ENCODE results near the gene LRRC75B.
"Not testable (repeated sequence)": the region's sequence is repeated elsewhere in the genome, so short reads cannot be mapped to it uniquely, and the experiment has no call there.

Gene LRRC75B

DNA sequence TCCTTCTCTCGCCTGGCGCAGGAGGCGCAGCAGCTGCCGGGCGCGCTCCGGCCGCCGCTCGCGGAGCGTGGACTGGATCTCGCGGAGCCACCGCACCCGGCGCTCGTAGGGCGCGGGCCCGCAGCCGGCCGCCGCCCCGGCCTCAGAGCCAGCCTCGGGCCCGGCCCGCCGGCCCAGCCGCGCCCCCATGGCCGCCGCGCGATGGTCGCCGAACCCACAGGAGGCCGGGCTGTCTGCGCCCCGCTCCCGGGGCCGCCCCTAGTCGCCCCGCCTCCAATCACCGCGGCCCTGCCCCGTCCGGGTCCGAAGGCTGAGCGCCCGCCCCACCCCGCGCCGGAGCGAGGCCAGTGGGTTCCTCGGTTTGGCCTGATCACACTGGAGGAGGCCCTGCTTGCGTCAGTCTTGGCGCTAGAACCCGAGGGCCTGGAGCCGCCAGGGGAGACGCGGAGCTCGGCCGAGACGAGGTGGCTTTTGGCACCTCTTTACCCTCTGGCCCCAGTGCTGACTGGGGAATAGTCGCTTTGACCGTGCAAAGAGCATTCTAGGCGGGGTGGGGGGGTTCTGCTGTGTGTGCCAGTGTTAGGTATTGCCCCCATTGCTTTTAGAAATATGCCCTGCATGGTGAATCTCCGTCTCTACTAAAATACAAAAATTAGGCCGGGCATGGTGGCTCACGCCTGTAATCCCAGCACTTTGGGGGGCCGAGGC is at the start of gene LRRC75B:
TSS of gene LRRC75B (minus strand) at position 223 of the 708 bp plus-strand sequence. CDS start at position 189, 34 bp downstream.
- no peak for DNase-seq

GRCh38 chr22:24642307-24642706 is 49.4 kb upstream of the LRRC75B start:
- not testable (repeated sequence) for DNase-seq

DNA sequence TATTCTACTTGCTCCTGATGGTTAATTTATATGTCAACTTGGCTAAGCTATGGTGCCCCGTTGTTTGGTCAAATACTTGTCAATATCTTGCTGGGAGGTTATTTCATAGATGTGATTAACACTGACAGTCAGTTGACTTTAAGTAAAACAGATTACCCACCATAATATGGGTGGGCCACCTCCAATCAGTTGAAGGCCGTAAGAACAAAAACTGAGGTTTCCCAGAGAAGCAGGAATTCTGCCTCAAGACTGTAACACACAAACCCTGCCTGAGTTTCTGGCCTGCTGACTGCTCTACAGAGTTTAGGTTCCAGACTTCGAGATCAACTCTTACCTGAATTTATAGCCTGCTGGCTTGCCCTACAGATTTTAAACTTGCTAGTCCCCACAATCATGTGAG is 43.6 kb upstream of the LRRC75B start:
- DNase-seq = not testable (repeated sequence)

GRCh38 chr22:24634776-24635389 is 42.0 kb upstream of the LRRC75B start:
- DNase-seq = not testable (repeated sequence)

DNA sequence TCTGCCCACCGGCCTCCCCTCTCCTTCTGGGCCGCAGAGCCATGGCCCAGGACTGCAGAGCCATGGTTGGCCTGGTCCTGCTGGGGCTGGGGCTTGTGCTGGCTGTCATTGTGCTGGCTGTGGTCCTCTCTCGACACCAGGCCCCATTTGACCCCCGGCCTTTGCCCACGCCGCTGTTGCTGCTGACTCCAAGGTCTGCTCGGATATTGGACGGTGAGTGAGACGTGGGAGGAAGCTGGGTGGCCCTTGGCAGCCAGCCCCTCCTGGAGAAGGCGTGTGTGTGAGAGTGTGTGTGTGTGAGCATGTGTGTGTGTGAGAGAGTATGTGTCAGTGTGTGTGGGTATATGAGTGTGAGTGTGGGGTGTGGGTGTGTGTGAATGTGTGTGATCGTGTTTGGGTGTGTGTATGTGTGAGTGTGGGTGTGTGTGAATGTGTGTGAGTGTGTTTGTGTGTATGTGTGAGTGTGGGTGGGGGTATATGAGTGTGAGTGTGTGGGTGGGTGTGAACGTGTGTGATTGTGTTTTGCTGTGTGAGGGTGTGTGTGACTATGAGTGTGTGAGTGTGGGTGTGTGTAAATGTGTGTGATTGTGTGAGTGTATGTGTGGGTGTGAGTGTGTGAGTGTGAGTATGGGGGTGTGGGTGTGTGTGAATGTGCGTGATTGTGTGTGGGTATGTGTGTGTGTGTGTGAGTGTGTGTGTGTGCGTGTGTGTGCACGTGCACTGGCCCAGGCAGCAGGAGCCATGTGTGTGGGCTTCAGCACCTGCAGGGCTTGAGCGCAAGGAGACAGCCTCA is 40.6 kb upstream of the LRRC75B start:
- DNase-seq = not testable (repeated sequence)

DNA sequence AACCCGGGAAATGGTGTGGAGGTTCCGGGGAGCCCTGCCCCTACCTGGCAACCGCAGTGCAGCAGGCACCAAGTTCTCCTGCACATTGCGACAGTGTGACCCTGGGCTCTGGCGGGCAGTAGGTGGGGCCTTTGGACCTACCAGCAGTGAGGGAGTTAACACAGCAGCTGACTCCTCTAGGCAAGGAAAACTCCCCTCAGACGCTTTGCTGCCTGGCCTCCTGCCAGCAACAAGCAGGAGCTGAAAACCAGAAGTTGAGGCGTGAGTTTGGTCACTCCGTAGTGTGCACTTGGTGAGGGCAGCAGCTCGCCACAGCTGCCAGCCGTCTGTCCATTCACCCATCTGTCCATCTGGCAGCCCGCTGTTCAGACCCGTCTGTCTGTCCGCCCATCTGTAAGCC is 39.8 kb upstream of the LRRC75B start:
- not testable (repeated sequence) for DNase-seq

DNA sequence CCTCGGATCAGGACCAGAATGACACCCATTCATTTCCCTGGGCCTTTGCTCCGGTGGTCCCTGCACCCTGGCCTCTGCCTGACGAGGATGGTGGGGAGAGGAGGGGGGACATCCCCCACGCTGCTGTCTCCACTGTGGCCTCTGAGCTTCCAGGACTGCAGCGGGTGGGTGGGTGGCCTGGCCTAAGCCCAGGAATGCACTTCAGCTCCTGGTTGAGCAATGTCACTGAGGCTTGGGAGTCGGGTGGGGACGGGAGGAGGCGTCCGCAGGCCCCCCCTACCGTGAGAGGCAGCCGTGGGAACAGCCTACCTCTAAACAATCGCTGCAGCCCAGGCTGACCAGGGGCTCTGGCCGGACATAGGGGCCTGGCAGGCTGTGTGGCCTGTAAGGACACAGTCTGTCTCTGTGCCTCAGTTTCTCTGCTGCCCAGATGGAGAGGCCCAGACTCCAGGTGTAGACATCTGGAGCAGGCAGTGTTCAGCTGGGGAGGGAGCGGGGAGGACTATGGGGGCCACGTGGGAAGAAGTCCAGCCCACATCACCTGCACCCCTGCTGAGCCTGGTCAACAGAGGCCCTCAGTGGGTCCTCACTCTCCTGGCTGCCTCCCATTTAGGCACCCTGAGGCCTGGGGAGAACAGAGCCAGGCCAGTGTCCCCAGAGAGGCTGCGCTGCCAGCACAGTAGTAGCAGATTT is 38.7 kb upstream of the LRRC75B start:
- DNase-seq = not testable (repeated sequence)

- not testable (repeated sequence) for DNase-seq
These were observed 38.0 kb upstream of the LRRC75B start for GRCh38 chr22:24630812-24631427.

GRCh38 chr22:24629069-24629468 is 36.2 kb upstream of the LRRC75B start:
- DNase-seq = not testable (repeated sequence)

DNA sequence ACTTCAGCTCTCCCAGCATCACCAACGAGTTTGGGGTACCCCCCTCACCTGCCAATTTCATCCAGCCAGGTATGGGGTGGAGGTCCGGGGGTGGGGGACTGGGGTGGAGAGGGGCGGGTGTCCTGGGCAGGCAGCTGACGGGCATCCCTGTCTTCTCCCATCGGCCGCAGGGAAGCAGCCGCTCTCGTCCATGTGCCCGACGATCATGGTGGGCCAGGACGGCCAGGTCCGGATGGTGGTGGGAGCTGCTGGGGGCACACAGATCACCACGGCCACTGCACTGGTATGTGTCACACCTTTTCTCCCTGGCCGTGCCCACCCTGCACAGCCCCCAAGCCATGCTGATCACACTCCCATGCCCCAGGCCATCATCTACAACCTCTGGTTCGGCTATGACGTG is 35.0 kb upstream of the LRRC75B start:
- not testable (repeated sequence) for DNase-seq

DNA sequence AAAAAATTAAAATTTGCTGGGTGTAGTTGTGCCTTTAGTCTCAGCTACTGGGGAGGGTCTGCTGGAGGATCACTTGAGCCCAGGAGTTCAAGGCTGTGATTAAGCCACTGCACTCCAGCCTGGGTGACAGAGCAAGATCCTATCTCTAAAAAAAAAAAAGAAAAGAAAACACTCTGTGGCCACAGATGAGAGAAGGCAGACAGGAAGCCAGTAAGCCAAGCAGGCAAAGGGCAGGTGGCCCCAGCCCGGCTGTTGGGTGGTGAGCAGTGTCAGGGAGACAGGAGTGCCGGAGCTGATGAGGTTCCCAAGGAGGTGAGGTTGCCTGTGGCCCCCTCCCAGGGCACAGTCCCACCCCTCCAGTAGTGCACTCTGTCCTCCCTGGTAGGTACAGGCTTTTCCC is 29.7 kb upstream of the LRRC75B start:
- peak in 1 of 4 experiments; percentile 11 for DNase-seq

- not testable (repeated sequence) for DNase-seq
These were observed 28.4 kb upstream of the LRRC75B start for GRCh38 chr22:24621244-24621643.

DNA sequence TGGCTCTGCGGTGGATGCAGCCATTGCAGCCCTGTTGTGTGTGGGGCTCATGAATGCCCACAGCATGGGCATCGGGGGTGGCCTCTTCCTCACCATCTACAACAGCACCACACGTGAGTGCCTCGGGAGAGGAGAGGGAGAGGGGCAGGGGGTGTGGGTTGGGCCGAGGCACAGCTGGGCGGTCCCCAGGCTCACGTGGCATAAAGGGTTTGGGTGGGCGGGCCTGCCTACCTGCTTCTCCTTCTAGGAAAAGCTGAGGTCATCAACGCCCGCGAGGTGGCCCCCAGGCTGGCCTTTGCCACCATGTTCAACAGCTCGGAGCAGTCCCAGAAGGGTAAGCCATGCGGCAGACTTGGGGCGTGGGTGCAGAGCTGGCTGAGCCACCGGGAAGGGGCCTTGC is 21.9 kb upstream of the LRRC75B start:
- DNase-seq = not testable (repeated sequence)

GRCh38 chr22:24609888-24610287 is 17.0 kb upstream of the LRRC75B start:
- DNase-seq = not testable (repeated sequence)

GRCh38 chr22:24608327-24608726 is 15.5 kb upstream of the LRRC75B start:
- not testable (repeated sequence) for DNase-seq

DNA sequence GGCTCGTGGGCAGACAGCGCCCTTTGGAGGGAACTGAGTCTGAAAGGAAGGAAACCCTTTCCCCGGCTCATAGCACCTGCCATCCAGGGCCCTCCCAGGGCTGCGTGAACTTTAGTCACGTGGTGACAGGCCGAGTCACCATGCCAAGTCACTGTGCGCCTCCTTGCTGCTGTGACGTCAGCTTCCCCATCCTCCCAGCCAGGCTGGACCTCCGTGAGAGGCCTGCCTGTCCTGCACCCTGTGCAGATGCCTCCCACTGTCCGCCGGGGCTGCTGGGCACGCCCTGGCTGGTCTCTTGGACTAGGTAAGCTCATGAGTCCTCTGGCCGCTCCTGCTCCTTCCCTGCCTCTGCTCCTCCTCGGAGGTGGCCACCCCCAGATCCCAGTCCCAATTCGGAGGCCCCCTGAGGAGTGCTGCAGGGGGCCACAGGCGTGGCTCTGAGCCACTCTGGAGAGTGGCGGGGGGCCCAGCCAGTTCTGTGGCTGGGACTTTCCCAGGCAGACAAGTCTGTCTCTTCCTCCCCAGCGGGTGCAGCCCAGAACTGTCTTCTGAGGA is 14.6 kb upstream of the LRRC75B start:
- not testable (repeated sequence) for DNase-seq

DNA sequence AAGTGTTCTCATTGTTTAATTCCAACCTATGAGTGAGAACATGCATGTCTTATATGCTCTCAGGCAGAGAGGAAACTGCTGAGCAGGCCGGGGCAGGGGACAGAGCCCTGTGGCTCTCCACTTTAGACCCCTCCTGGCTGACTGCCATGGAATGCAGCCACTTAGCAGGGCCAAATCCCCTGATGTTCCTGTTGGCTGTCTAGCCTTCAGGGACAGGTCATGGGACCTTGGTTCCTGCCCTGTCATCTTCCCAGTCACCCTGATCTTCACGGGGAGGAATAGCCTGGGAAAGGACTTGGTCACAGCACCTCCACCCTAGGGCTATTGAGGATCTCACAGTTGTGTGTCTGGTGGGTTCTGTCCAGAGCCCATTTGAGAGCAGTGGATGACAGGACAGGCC is 13.5 kb upstream of the LRRC75B start:
- DNase-seq = not testable (repeated sequence)

DNA sequence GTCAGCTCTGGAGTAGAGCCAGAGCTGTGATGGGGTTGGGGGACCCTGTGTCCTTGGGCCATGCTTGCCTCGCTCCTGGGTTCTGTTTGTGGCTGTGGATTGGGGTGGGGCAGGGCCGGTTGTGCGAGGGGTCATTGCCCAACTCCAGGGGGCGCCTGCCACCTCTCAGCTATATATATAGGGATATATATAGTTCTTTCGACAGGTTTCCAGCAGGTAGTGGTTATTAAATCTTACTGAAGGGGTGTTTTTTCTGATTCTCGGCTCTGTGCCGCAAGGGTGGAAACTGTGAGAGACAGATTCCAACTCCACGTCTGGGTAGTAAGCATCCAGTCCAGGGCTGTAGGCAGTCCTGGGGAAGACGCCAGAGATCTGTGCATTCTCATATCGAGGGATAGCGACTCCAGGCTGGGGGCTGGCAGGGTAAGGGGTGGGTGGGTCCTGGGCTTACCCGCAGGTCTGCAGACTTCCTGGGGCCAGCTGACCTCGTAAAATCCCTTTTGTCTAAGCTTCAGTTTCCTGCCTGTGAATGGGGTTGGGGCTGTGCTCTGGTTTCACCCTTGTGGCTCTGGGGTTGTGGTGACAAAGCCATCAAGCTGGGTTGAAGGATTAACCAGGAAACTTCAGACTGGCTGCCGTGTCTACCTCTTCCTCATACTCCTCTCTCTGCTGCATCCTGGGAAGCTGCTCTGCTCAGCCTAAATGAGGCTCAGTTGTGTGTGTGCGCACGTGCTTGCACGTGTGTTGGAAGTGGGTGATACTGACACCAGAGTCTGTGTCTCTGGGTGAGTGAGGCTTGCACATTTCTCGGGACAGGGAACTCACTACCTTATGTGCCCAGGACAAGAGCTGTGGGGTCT is 11.1 kb upstream of the LRRC75B start:
- DNase-seq = not testable (repeated sequence)

DNA sequence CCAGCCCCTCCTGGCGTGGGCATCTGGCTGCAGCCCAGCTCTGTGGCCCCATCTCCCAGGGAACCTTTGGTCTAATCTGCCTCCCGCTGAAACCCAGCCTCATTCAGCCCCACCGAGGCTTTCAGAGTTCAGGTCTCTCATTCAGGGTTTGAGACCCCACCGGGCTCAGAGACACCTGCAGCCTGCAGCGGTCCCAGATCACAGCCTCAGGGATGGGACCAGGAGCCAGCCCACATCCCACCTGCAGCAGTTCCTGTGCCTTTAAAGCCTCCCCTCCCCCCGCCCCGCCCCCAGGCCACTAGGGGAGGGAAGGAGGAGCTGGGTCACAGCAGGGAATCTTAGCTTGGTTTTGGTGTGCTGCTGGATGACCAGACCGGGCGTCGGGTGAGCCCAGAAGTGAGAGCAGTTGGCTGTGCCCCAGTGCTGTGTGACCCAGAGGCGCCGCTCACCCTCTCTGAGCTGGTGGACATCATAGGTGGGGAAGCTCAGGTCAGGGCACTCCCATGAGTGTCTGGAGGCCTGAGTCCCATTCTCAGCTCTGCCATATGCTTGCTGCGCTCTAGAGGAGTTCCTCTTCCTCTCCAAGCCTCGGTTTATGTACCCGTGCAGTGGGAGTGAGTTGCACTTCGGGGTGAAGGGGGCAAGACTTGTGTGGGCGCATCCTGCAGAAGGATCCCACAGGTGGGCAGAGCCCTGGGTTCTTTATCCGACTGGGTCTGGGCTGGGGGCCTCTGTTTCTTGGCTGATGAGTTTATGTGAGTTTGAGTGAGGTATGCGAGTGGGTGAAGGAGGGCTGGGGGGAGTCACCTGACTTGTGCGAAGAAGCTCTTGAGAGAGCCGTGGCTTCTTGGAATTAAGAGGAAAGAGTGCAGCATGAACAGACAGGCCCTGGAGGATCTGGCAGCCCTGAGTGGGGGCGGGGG is 10.2 kb upstream of the LRRC75B start, which contains the start of gene GGT1:
TSS of gene GGT1 (plus strand) at position 347 of the 923 bp plus-strand sequence. CDS start 7,889 bp downstream, outside the sequence.
- DNase-seq = not testable (repeated sequence)
